NCI-H1105 (cell line): ENCODE results near the gene GPR31.

Source experiments
- DNase-seq: peaks from one replicate; lab custom pipeline; 2025; lab: John Stamatoyannopoulos, UW

The GPR31 gene

GRCh38 chr6:167137881-167138280 lies 19.9 kb downstream of the GPR31 start:
- DNase-seq = peak; percentile 31

- DNase-seq = no peak
These were observed 20.7 kb downstream of the GPR31 start for GRCh38 chr6:167137081-167137480.

- no peak for DNase-seq
These were observed 21.4 kb downstream of the GPR31 start for GRCh38 chr6:167136376-167136775.

- no peak for DNase-seq
These were observed 23.1 kb downstream of the GPR31 start for GRCh38 chr6:167134448-167135328.

- no peak for DNase-seq
These were observed 26.8 kb downstream of the GPR31 start for GRCh38 chr6:167130712-167131684.

- DNase-seq = no peak
These were observed 27.6 kb downstream of the GPR31 start for GRCh38 chr6:167130008-167130677.

- DNase-seq = no peak
These were observed 28.2 kb downstream of the GPR31 start for GRCh38 chr6:167129562-167129961.

GRCh38 chr6:167129159-167129558 lies 28.6 kb downstream of the GPR31 start:
- no peak for DNase-seq

- no peak for DNase-seq
These were observed 29.8 kb downstream of the GPR31 start for GRCh38 chr6:167127785-167128531.

GRCh38 chr6:167125855-167126349 lies 31.9 kb downstream of the GPR31 start:
- DNase-seq = no peak

GRCh38 chr6:167125410-167125809 lies 32.4 kb downstream of the GPR31 start:
- DNase-seq = no peak

- no peak for DNase-seq
These were observed 33.0 kb downstream of the GPR31 start for GRCh38 chr6:167124753-167125152.

- DNase-seq = no peak
These were observed 34.7 kb downstream of the GPR31 start, which contains the start of gene CCR6 for GRCh38 chr6:167122827-167123657. Gene CCR6, plus strand, starts transcription at chr6:167123096. Its CDS starts 13,039 bp downstream, at chr6:167136135.

GRCh38 chr6:167122041-167122826 lies 35.5 kb downstream of the GPR31 start:
- no peak for DNase-seq

- DNase-seq = no peak
These were observed 36.4 kb downstream of the GPR31 start for GRCh38 chr6:167121335-167121841.

GRCh38 chr6:167120583-167120903 lies 37.2 kb downstream of the GPR31 start:
- DNase-seq = no peak

GRCh38 chr6:167119670-167120582 lies 37.9 kb downstream of the GPR31 start:
- no peak for DNase-seq

- no peak for DNase-seq
These were observed 38.9 kb downstream of the GPR31 start for GRCh38 chr6:167118839-167119238.
